HG02970 (cell line): Measurements from ENCODE around the gene TPRG1.
A peak's percentile ranks its signal among the peaks of the same experiment; 100 is the strongest.

Experiments
- ATAC-seq: cut with Tn5 transposase; IDR thresholded peaks from one replicate; pipeline ENCODE4 v1.9.1; 2021; ENCODE audit warnings: mild to moderate bottlenecking, moderate library complexity, moderate number of reproducible peaks; ENCODE audit not compliant: unreplicated experiment, low FRiP score

TPRG1 gene

DNA sequence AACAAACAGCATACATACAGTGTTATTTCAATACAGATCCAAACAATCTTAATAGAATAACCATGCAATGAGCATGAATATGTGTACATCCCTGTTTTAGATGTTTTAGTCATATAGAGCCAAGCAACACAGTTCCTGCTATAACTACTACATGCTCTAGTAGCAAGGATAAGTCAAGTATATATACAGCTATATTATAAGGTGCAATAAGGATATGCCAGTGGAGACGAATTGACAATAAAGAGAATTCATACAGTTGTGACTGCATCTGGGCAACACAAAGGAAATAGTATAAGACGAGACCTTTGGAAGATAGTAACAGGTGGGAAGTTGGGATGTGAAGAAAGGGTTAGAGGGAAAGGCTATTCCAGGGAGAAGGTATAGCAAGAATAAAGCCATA is 103.4 kb downstream of the TPRG1 start:
- ATAC-seq: no peak

DNA sequence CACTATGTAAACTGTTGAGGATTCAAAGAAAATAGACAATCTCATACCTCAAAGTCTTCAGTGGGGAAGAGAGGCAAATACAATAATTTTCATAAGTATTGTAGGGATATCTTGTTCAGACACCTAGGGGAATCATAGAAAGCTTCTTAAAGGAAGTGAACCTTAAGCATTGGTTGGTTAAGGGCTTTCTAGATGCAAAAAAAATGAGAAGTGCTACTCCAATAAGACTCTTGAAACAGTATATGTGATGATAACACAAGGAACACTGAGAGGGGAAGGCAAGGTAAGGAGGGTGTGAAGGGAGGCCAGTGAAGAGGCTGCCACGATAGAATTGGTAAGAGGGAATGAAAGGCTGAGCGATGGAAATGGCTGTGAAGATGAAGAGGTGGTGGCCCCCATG is 104.1 kb downstream of the TPRG1 start:
- ATAC-seq: no peak

DNA sequence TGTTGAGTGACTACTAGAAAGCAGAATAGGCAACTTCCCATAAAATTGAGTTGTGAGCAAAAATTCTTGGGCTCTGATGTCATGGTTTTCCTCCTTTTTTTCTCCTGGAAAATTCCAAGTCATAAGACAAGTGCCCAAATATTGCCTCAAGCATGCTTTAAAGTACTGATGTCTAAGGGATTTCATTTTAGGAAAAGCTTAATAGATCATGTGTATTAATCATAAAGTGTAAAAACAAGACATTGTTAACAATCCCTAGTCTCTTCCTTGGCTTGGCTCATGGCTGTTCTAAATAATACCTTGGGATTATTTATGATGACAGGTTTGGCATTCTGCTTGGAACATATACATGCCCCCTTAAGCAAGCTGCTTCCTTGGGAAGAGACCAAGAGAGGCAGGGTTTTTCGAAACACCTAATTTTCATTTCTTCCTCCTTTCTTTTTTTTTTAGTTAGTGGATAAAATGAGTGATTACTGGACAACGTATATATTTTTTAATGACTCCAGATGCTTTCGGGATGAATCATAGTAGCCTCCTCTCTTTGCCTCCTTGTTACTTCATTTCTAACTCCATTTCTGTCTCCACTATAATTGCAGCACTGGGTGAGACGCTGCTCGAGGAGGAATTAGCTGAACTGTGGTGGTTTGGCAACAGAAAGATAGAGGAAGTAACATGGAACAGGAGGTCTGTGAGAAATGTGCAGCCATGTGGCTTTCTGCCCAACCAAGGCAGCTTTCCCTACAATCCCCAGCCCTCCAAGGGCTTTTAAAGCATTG is 104.9 kb downstream of the TPRG1 start:
- ATAC-seq: no peak

GRCh38 chr3:189277711-189278110 is 105.9 kb downstream of the TPRG1 start:
- no peak for ATAC-seq

- no peak for ATAC-seq
Observed at GRCh38 chr3:189278221-189278620, 106.5 kb downstream of the TPRG1 start.

DNA sequence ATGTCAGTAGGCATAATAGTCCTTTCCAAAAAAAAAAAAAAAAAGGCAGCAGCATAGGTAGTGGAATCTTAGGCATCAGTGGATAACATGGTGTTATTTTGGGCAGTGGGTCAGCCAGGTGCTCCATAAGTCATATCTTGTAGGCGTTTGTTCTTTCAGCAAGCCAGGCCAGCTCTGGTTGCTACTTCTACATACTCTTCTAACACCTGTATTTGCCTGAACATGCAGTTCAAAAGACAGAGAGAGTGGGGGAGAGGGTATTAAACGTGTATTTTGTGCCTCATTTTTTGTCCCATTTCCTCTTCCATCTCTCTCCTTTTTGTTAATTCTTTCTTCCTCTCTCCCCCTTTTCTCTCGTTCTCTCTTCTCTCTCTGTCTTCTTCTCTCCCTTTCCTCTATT is 110.4 kb downstream of the TPRG1 start:
- no peak for ATAC-seq

- no peak for ATAC-seq
Observed at GRCh38 chr3:189282741-189283140, 111.0 kb downstream of the TPRG1 start.

GRCh38 chr3:189286188-189286587 is 114.4 kb downstream of the TPRG1 start:
- no peak for ATAC-seq

GRCh38 chr3:189286916-189287315 is 115.1 kb downstream of the TPRG1 start:
- ATAC-seq: no peak

DNA sequence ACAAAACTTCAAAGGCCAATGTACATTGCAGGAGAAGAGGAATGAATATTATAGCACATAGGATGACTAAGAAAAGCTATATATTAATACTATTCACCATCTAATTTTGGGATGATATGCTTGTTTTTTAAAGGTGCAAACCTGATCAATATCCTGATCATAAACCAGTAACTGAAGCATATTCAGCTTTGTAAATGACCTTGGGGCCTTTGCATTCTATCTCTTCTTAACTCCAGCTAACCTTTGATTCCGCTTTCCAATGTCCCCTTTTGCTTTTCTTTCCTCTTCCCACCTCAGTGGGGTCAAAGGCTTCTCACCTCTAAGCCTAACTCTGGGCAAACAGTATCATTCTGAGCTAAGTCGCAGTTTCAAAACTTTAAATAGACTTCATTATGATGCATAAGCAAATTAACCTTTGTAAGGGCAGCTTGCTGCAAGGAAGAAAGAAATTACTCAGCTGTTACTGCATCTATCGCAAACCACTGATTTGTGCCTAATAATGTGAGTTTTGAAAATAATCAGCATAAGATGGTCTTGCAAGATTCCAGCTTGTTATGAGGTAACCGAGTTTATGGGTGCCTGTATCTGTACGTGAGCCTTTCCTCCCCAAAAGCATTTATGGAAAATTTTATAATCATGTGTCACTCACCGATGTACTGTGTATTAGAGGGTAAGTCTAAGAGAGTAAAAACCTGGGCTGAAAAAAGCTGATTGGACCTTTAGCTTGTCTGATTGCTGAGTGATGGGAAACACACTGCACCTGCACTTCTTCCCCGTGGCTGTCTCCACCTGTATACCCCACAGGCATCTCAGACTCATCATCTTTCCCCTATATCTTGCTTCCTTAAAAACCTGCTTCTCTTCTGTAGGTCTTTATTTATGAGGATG is 116.8 kb downstream of the TPRG1 start:
- peak; percentile 76 for ATAC-seq

DNA sequence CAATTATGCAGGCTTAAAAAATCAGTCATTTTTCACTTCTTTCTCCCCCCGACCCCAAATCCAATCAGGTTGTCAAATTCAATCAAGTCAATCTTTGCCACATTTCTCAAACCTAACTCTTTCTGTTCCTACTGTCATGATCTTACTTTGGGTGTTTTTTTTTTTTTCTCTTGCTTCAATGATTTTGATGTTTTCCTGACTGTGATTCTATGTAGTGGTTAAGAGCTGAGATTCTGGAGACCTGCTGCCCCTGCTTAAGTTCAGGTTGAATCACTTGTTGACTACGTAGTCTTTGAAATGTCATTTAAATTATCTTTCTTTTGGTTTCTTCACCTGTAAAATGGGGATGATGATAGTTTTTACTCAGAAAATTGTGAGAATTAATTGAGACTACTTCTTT is 117.5 kb downstream of the TPRG1 start:
- no peak for ATAC-seq

- no peak for ATAC-seq
Observed at GRCh38 chr3:189292667-189293484, 121.1 kb downstream of the TPRG1 start.

DNA sequence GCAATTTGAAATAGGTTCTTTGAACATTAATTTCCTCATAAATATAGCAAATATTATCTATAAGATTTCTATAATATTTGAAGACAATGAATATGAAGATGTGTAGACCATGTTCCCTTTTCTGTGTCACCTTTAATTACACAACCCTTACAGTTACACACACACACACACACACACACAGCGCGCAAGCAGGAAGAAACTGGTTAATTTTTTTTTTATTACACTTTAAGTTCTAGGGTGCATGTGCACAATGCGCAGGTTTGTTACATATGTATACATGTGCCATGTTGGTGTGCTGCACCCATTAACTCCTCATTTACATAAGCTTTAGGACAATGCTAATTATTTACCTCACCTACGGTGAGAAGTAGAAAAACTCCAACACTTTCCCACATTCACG is 122.9 kb downstream of the TPRG1 start:
- no peak for ATAC-seq

- no peak for ATAC-seq
Observed at GRCh38 chr3:189295089-189295488, 123.3 kb downstream of the TPRG1 start.

GRCh38 chr3:189297932-189298331 is 126.2 kb downstream of the TPRG1 start:
- no peak for ATAC-seq

GRCh38 chr3:189298469-189299375 is 127.0 kb downstream of the TPRG1 start:
- ATAC-seq: no peak

GRCh38 chr3:189300345-189300744 is 128.6 kb downstream of the TPRG1 start:
- no peak for ATAC-seq

DNA sequence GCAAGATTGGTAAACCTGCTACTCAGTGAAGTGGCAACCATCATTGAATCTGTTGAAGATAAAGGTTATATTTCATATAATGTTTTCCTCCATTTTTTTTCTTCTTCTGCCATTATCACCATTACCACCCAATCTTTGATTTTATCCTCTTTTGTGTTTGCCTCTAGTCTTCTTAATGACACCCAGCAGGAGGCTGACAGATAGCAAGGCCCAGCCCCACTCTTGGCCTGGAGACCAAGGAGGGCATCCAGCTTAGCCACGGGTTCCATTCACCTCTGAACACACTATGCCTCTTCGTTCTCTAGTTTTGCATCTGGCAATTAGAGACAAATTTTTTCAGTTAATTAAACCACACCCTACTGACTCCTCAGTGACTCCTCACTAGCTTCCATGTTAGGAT is 129.7 kb downstream of the TPRG1 start:
- no peak for ATAC-seq

DNA sequence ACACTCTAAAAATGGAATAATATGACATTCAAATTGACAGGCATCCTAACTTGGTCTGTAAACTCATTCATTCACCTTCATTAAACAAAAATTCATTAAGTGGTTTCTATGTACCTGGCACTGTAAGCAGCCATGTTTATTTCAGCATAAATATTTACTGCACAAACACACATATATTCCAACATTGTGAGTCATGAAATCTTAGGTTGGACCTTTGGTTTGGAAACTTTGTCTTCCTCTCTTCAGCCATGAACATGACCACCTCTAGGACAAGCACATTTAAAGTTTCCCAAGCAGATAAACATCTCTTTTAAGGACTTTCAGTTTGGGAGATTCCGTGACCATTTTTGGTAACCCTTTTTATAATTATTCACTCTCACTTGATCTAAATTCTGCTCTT is 131.8 kb downstream of the TPRG1 start:
- ATAC-seq: no peak
